Frontal cortex (tissue), 4 donors: ENCODE measurements around the gene BTN3A1. TPM values are rescaled to one million over a fixed set of nuclear protein-coding genes. Genes with fewer than 3 reads are reported as not detected.
"Not testable (repeated sequence)": the region's sequence is repeated elsewhere in the genome, so short reads cannot be mapped to it uniquely, and the experiment has no call there.

Experiments used
- DNase-seq, 2 donors: peaks; one replicate each; pipeline ENCODE4 v3.0.0; 2012; ENCODE audit warnings: low spot score in 2 of 2
- FAIRE-seq: peaks from 2 replicates; lab custom pipeline; 2012; peaks lifted over from hg19 to GRCh38; lab: Jason Lieb, UNC
- total RNA-seq: library from RNA; depleted of rRNA; stranded (reverse); fragments of >200 nt; gene quantifications from one replicate; pipeline ENCODE4 v1.2.3, GENCODE V29; 2014
- donor health status: control.
- donor health status: control.
- donor health status: control.

Gene BTN3A1
- total RNA-seq, 1 donor from 2014 or later: 19.6 TPM

DNA sequence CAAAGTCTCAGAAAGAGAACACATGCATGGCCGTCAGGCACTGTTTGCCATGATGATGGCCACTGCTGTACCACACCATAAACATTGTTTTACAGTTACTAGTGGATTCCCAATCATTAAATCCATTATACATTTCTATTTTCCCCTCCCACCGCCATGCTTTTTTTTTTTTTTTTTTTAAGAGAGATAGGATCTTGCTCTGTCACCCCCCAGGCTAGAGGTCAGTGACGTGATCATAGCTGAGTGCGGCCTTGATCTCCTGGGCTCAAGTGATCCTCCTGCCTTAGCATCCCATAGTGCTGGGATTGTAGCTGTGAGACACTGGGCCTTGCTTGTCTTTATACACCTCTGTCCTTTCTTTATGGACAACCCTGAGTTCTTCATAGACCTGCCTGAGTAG lies 33.9 kb downstream of the BTN3A1 start:
- FAIRE-seq (no peak), DNase-seq (no peak)

DNA sequence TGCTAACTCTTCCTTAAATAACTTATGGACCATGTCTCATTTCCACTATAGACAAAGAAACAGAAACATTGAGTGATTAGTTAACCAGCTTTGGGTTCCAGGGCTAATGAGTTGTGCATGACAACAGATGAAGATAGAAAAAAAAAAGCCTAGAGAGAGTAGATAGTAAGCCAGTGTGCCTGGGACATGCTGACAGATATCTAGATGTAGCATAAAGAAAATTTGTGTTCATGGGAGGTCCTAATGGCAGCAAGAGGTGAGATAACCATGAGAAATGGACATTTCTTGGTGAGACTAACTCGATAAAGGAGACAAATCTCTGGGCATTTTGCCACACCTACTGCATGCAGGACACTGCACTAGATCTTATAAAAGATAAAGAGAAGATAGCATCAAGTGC lies 35.5 kb downstream of the BTN3A1 start:
- DNase-seq (no peak), FAIRE-seq (no peak)

DNA sequence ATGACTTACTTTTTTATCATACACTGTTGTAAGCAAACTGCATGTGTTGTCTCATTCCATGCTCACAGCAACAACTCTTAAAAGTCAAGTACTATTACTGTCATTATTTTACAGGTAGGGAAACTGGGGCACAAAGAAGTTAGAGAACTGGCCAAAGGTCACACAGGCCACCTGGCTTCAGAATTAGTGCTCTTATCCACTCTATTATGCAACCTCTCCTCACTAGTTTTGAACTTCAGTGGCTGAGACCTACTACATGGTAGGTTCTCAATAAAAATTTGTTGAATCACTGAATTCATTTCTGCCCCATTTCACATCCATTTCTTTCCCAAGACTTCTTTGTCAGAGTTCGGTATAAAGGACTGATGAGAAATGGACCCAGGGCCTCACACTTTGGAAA lies 35.9 kb downstream of the BTN3A1 start:
- DNase-seq: no peak
- FAIRE-seq: no peak

DNA sequence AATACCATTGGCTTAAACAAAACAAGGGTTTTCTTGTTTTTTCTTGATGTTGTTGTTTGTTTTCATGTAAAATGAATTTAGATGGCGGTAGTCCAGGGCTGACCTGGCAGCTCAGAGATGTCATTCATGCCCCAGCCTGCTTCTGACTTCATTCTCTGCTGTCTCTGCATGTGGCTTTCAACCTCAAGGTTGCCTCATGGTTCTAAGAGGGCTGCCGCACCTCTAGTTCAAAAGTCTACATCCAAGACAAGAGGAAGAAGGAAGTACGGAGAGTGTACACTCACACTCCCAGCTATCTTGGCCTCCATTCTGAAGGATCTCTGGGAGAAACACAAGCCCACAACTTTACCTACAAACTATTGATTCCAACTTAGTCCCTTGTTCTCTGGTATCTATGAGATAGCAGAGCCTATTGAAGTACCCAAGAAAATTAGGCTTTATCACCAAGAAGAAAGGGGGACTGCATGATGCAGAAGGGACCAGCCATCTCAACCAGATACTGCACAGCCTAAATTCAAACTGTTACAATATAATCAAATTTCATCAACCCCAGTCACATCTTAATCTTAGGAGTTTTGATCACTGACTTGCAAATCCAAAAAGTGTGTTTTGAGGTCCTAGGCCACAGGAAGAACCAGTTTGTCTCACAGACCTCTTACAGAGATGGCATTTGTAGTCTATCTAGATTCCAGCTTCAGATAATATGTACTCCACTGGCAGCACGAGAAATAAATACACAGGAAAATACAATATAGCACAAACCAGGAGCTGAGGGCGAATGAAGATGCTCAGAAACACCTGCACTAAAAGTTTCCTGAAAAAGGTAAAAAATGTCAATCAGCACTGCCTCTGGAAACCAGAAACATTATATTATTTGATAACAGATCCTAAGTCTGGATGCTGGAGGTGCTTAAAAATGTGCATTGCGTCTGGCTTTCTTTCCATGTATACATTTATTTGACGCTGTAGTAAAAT lies 37.4 kb downstream of the BTN3A1 start:
- no peak for DNase-seq
- FAIRE-seq: no peak

- FAIRE-seq (no peak), DNase-seq (no peak)
Observed at GRCh38 chr6:26440977-26441358, 38.9 kb downstream of the BTN3A1 start.

GRCh38 chr6:26441977-26442376 lies 39.9 kb downstream of the BTN3A1 start:
- no peak for FAIRE-seq
- DNase-seq: no peak

DNA sequence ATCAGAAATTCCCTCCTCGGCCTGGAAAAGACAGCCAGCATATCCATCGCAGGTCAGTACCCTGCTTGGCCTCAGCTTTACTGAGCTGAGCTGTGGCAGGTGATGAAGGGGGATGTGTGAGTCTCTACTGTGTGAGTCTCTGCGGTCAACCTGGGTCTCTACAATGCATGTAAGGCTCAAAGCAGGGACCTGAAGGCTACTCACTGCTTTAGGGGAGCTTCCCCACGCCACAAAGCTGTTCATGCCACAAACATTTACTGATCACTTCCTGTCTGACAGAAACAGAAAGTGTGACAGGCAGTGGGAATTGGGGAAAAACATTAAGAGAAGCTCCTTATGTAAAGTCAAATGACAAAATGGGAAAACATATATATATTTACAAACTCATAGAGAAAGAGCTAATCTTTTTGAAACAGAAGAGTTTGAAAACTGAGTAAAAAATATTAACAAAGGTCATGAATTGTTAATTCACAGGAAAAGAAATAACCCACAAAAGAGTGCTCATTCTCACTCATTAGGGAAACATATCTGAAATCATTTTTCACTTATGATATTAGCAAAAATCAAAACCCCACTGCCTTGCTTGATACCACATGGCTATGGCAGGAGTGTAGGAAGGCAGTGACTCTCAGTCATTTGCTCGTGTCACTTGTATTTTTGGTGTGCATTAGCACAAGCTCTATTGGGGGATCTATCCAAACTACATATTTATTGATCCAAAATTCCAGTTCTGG lies 44.0 kb downstream of the BTN3A1 start:
- DNase-seq (no peak), FAIRE-seq (no peak)

DNA sequence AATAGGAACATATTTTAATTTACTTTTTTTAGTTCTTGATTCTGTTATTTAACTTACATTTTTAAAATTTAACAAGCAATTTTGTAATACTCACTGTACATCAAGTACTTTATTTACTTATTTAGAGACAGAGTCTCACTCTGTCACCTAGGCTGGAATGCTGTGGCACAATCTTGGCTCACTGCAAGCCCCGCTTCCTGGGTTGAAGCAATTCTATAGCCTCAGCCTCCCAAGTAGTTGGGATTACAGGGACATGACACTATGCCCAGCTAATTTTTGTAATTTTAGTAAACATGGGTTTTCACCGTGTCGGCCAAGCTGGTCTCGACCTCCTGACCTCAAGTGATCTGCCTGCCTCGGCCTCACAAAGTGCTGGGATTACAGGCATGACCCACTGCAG lies 45.2 kb downstream of the BTN3A1 start:
- DNase-seq (no peak), FAIRE-seq (no peak)

DNA sequence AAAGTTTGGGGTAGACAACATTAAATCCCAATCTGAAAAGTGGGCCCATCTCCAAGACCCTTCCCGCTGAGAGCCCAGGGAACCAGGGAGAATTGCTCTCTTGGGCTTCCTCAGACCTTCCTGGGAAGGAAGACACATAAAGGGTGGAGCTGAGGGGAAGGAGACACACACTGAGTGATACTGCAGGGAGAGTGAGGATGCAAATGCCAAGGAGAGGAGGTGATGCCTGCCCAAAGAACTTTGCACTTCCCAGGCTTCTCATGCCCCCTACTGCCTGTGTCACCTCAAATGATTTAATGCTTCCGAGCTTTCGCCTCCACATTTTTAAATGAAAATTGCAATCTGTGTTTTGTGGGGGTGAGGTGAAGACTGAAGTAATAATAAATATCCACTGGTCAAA lies 48.2 kb downstream of the BTN3A1 start:
- no peak for FAIRE-seq
- DNase-seq: no peak

GRCh38 chr6:26452631-26453235 lies 50.7 kb downstream of the BTN3A1 start:
- no peak for DNase-seq
- no peak for FAIRE-seq

GRCh38 chr6:26454631-26455030 lies 52.6 kb downstream of the BTN3A1 start:
- no peak for FAIRE-seq
- DNase-seq: no peak

GRCh38 chr6:26455357-26455970 lies 53.4 kb downstream of the BTN3A1 start:
- FAIRE-seq (no peak), DNase-seq (no peak)

DNA sequence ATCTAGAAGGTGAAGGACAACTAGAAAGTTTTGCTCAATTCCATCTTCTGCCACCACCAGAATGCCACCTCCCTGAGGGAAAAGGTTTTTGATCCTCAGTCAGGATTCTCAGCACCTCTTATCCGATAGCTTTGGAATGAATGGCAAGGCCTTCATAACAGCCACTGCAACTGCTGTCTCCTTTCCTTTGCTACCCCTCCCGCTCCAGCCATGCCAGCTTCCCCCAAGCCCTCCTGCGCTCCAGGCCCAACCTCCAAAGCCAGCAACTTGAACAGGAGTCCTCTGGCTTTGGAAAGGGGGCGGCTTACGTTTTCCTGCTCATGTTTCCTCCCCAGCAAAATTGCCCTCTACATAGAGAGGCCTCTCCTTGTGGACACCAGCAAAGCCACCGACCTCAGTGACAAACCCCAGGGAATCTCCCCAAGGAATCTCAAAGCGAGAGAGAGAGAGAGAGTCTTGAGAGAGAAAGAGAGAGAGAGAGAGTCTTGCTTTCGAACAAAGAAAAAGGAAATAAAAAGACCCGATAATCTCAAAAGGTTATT lies 55.3 kb downstream of the BTN3A1 start:
- no peak for FAIRE-seq

DNA sequence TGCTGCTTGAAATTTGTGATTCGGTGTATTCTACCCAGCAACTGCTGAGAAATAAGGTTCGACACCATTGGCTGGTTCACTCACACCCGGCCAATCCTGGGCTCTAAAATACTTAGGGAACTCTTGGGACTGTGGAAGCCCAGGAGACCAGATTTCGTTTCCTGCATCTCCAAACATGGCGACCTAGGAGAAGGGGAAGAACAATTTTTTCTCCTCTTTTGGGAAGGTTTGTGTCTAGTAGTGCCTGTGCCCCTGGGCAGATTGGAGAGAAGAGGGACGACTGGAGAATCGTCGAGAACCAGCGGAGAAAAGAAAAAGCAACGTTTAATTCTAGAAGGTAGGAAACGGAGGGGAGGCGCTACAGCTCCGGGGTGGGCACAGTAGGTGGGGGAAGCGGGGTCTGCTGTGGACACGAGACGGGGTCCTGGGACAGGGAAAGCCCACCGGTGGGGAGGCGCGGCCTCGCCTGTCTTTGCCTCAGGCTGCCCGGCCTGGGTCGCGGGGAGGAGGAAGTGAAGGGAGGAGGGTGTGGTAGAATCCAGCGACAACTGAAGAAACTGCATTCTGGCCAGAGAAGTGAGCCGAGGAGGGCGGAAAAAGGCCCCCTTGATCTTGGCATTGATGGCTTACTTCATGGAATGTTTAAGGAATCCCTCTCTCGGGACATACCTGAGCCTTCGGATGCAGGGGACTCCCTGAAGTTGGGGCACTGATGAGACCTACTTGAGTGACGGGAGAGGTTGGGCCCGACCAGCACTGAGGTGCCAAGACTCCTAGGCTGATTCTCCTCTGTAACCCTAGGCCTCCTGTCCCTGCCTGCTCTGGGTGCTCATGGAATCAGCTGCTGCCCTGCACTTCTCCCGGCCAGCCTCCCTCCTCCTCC lies 56.0 kb downstream of the BTN3A1 start, which contains the start of gene BTN2A1:
BTN2A1 (plus strand) TSS at position 150 of the 883 bp plus-strand sequence; CDS start at position 832, 682 bp downstream.
- peak; percentile 66 for FAIRE-seq
- DNase-seq: peak; percentile 64 to 88

More for the DNA sequence above, 55.3 kb downstream of the BTN3A1 start:
- DNase-seq: no peak

GRCh38 chr6:26459023-26459810 lies 57.1 kb downstream of the BTN3A1 start:
- DNase-seq (no peak), FAIRE-seq (no peak)

DNA sequence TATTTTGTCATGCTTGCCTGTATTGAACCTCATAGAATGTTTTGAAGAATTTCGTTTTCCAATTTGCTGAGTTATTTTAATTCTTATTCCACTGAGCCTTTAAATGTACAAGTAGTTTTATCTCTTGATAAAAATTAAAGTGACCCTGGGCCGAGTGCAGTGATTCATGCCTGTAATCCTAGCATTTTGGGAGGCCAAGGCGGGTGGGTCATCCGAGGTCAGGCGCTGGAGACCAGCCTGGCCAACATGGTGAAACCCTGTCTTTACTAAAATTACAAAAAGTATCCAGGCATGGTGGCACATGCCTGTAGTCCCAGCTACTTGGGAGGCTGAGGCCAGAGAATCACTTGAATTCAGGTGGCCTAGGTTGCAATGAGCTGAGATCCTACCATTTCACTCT lies 59.3 kb downstream of the BTN3A1 start:
- not testable (repeated sequence) for DNase-seq, FAIRE-seq

GRCh38 chr6:26464014-26464413 lies 61.9 kb downstream of the BTN3A1 start:
- DNase-seq: no peak
- no peak for FAIRE-seq
